HG03558 (cell line): ENCODE measurements around the gene TAC4.

Experiments
- ATAC-seq: cut with Tn5 transposase; IDR thresholded peaks from one replicate; pipeline ENCODE4 v1.9.1; 2021; ENCODE audit warnings: moderate number of reproducible peaks; ENCODE audit not compliant: unreplicated experiment; ENCODE audit errors: extremely low read depth

The TAC4 gene

DNA sequence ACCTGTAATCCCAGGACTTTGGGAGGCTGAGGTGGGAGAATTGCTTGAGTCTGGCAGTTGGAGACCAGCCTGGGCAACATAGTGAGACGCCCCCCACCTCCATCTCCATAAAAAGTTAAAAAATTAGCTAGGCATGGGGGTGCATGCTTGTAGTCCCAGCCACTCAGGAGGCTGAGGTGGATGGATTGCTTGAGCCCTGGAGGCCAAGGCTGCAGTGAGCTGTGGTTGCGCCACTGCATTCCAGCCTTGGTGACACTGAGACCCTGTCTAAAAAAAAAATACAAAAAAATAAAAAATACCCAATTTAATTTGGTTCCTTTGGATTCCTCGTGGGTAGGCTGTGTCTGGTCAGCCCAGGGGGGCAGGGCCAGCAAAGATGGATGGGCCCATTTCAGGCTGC, 26.1 kb upstream of the TAC4 start:
- ATAC-seq, result no peak

GRCh38 chr17:49873466-49873865, 25.6 kb upstream of the TAC4 start:
- no peak for ATAC-seq

GRCh38 chr17:49872754-49873377, 25.0 kb upstream of the TAC4 start:
- no peak for ATAC-seq

DNA sequence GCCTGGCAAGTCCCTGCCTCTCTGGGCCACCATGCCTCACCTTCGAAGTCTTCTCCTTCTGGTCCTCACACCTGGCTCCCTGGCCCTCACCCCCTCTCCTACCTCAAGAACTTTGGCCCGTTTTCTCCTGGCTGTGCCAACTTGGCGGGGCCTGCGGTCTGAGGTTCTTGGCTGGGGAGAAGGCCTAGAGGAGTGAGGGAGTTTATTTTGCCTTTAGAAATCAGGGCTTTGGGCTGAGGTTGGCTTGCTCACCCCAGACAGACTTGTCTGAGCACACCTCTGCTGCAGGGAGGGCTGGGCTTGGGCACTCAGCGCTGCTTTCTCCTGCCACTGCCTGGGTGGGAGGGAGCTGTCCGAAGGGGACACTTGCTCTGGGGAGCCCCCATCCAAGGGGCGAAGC, 23.3 kb upstream of the TAC4 start:
- no peak for ATAC-seq

- no peak for ATAC-seq
Measured at GRCh38 chr17:49870298-49870697, 22.4 kb upstream of the TAC4 start.

DNA sequence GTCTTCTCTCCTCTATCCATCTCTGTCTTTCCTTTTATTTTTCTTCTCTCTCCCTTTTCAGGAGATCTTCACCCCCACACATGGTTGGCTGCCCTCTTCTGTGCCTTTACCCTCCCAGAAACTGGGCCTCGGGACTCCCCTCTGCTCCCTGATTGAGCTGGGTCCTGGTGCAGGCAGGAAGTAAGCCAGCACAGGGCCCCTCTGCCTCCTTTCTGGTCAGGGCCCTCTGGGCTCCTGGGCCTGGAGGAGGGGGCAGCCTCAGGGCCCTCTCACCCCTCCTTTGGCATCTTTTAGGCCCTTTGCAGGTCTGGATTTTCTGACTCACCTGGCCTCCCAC, 21.1 kb upstream of the TAC4 start:
- ATAC-seq, result no peak

DNA sequence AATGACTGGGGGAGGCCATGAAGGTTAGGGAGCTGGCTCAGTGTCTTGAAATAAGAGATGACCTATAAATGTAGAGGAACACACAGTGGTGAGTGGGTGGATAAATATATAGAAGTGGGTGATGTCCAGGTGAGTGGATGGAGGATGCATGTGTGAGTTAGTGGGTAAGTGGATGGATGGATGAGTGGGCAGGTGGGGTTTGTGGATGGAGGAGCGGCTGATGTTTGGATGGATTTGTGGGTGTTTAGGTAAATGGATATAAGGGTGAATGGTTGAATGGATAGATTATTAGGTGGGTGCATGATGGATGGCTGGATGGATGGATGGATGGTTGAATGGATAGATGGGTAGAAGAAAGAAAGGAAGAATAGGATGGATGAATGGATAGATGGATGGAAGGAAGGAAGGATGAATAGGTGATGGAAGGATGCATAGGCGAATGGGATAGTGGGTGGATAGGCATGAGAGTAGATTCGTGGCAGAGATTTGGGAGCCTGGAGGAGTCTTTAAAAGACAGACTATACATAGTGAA, 19.1 kb upstream of the TAC4 start:
- ATAC-seq, result no peak

GRCh38 chr17:49866019-49866380, 18.1 kb upstream of the TAC4 start:
- no peak for ATAC-seq

DNA sequence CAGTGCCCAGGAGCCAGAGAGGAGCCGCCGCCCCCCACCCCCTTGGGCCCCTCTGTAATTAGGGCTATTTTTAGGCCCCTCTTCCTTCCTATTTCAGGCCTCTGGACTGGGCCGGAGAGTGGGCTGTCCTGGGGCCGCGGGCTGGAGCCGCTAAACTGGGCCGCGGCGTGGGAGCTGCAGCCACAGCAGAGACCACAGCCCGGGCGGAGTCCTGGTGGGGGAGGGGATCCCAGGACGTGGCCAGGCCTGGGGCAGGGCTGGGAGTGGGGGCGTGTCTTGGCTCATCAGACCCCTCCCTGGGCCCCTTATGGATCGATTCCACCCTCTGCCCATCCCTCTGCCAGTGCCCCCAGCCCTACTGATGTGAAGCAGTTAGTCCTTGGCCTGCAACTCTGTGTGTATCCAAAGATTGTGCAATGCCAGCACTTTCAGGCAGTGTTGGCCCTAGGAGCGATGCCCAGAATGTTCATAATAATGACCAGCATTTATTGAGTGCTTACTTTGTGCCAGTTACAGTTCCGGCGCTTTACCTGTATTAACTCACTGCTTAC, 15.0 kb upstream of the TAC4 start:
- ATAC-seq, result no peak

DNA sequence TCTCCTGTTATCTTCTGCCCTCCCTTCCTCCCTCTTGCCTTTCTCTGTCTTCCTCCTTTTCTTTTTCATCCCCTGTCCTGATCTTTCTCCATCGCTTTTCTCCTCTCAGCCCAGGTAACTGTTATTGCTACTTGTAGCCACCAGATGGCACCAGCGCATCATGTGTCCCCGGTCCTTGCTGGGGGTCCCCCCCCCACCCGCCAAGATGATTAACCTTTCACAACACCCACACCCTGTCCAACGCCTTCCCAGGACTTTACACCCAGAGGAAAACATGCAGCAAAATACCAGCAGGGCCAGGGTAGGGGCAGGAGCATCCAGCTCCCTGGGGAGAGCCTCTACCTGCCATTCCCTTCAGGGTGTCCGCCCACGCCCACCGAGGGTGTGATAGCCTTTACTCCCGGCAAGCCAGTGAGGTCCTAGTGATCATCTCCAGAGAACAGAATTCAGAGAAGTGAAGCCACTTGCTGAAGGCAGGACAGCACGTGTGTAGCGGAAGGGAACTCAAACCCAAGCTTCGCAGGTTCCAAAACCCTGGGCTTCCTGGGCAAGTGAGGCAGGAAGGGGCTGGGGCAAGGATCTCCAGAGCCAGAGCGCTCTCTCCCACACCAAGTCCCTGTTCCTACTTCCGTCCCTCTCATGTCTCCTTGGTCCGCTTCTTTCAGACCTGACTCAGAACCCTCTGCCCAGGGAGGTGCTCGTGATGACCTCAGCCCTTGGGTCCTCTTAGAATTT, 13.4 kb upstream of the TAC4 start:
- no peak for ATAC-seq

- ATAC-seq, result no peak
Measured at GRCh38 chr17:49859991-49860953, 12.4 kb upstream of the TAC4 start.

- ATAC-seq, result no peak
Measured at GRCh38 chr17:49858796-49859195, 10.9 kb upstream of the TAC4 start.

GRCh38 chr17:49854126-49854525, 6.3 kb upstream of the TAC4 start:
- ATAC-seq, result no peak

DNA sequence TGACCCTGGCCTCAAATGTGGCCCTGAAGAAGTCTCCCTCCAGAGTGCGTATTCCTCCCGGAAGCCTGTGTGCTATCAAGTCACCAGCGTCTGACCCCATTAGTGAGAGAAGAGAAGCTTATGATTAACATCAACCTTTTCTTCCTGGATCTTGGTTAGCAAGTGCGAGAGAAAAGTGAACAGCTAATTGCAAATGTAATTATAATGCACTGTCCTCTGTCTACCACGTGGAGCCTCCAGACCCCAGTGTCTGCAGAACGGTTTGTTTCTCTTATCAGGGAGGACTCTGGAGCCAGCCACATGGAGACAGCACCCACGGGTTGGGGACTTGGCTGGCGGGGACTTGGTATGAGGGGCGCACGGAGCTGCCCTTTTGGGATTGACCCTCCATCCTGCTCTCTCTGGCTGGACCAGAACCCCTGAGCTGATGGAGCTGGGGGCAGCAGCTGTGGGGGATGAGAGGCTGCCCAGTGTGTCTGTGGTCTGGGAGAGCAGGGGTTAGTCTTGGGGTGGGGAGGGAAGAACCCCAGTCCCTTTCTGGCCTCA, 5.7 kb upstream of the TAC4 start:
- no peak for ATAC-seq

DNA sequence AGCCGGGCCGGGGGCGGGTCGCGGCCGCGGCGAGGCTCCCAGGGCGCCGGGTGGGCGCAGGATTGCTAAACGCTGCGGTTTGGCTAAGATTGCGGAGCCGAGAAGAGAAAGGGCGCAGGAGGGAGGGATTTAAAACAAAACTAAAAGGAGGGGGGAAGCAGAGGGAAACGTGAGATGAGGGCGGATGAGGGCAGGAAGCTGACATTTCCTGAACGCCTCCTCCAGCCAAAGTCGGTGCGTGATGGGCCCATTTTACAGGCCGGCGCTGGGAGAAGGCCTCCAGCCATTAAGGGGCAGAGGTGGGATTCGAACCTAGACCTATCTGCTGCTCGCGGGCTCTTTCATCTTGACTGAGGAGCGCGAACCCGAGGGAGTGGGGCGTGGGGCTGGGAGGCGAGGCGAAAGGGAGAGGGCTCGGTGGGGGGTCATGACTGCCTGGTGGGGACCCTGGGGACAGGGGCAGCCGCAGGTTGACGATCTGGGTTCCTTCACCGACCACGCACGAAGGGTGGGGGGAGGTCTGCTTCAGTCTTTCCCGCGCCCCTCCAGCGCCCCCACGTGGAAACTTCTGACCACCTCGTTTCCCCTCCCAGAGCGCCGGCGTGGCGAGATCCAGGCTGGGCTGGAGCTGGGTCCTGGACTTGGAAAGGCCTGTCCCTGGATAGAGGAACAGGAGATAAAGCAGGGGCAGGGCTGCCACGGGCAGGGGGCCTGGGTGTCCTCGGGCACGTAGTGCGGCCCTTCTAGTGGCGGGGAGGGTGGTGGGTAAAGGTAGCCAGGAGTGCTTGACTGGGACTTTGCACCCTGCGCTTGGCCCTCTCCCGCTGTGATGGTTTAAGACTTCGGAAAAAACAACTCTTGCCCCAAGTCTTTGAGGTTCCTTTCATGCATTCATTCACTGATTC, 3.8 kb upstream of the TAC4 start:
- ATAC-seq, result no peak

DNA sequence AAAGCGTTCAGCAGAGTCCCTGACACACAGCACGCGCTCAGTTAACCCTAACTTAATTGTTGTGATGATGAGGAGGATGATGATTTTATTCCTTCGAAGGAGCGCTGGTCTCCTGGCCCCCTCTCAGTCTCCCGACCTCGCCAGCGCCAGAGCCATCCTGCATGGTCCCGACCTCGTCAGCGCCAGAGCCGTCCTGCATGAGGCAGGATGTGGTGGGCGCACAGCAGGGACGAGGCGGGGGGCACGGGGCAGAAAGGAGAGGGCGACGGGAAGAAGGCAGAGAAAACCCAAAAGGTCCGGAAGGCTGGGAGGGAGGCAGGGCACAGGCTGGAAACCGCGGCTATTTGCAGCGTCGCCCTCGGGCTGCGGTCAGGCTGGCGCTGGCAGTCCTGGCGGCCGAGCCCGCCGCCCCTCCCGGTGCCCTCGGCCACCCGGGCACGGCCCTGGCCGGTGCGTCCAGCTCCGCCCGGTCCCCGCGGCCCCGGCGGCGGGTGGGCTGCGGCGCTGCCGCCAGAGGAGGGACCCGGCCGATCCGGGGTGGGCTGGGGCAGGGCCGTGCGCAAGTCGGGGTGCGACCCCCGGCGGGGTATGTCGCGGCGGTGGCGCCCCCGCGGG, 3.0 kb upstream of the TAC4 start:
- ATAC-seq, result no peak

DNA sequence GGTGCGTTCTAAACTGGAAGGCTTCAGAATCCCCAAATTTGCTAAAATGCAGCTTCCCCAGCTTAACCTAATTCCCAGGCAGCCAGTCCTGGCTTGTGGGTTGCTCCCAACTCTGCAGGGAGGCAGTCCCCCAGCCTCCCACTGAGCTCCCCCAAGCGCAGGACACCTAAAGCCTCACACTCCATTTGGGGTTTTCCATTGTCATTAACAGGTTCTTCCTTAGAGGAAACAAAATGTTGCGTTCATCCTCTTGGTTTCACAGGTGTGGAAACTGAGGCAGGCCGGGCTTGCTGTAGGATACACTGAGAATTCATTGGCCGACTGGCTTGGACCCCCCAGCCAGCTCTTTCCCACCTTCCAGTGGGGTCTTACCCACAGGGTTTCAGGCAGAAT, 2.3 kb upstream of the TAC4 start:
- ATAC-seq, result no peak

GRCh38 chr17:49848739-49849138, 870 bp upstream of the TAC4 start:
- no peak for ATAC-seq
